Measurements from ENCODE around the gene SIX5. TPM values are rescaled to one million over a fixed set of nuclear protein-coding genes. Genes with fewer than 3 reads are reported as not detected.

Gene SIX5
- total and polyA plus RNA-seq, 9 of the 15 experiments (the other 6 are each of a cell fraction or from before 2014, with no cell fraction given): 1.4 to 17.2 (median 7.4) TPM; not detected in 2

DNA sequence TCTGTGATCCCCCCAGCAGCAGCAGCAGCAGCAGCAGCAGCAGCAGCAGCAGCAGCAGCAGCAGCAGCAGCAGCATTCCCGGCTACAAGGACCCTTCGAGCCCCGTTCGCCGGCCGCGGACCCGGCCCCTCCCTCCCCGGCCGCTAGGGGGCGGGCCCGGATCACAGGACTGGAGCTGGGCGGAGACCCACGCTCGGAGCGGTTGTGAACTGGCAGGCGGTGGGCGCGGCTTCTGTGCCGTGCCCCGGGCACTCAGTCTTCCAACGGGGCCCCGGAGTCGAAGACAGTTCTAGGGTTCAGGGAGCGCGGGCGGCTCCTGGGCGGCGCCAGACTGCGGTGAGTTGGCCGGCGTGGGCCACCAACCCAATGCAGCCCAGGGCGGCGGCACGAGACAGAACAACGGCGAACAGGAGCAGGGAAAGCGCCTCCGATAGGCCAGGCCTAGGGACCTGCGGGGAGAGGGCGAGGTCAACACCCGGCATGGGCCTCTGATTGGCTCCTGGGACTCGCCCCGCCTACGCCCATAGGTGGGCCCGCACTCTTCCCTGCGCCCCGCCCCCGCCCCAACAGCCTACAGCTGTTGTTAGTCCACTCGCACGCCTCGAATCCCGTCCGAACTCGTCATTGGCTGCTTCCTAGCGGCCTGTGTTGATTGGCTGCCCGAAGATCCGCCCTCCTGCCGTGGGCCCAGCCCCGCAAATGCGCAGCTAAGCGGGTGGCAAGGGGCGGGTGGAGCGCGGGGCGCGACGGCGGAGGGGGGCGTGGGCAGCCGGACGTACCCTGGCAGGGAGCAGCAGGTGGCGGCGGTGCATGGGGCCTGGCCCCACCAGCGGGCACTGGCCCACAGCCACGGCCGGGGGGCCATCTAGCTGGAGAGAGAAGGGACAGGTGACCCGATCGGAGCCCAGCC is 1.4 kb upstream of the SIX5 start (continued):
- peak; percentile 52 for TF ChIP-seq RBBP5 (IDR thresholded peaks at IDR 0.05; ENCODE audit: borderline replicate concordance, insufficient read depth, low read length, poor library complexity, severe bottlenecking)
- no peak for TF ChIP-seq ZNF354B (CRISPR knock-in tag; IDR thresholded peaks at IDR 0.05)
- TF ChIP-seq, protein P1, sequence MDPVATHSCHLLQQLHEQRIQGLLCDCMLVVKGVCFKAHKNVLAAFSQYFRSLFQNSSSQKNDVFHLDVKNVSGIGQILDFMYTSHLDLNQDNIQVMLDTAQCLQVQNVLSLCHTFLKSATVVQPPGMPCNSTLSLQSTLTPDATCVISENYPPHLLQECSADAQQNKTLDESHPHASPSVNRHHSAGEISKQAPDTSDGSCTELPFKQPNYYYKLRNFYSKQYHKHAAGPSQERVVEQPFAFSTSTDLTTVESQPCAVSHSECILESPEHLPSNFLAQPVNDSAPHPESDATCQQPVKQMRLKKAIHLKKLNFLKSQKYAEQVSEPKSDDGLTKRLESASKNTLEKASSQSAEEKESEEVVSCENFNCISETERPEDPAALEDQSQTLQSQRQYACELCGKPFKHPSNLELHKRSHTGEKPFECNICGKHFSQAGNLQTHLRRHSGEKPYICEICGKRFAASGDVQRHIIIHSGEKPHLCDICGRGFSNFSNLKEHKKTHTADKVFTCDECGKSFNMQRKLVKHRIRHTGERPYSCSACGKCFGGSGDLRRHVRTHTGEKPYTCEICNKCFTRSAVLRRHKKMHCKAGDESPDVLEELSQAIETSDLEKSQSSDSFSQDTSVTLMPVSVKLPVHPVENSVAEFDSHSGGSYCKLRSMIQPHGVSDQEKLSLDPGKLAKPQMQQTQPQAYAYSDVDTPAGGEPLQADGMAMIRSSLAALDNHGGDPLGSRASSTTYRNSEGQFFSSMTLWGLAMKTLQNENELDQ (CRISPR knock-in tag; IDR thresholded peaks at IDR 0.05; ENCODE audit: borderline replicate concordance): no peak
- no peak for TF ChIP-seq NFE2L1 (tag; IDR thresholded peaks at IDR 0.05; ENCODE audit: borderline replicate concordance, low read depth)
- TF ChIP-seq MIER1 (IDR thresholded peaks at IDR 0.05; ENCODE audit: low read depth): no peak
- TF ChIP-seq ELK3 (CRISPR knock-in tag; IDR thresholded peaks at IDR 0.05): no peak; the same call in 1 of the 2 replicates
- no peak for TF ChIP-seq ZNF184 (CRISPR knock-in tag; IDR thresholded peaks at IDR 0.05)
- TF ChIP-seq CEBPG (CRISPR knock-in tag; IDR thresholded peaks at IDR 0.05): no peak
- TF ChIP-seq CEBPG (tag; conservative IDR thresholded peaks at IDR 0.05 in 1 of 2, IDR thresholded peaks at IDR 0.05 in 1 of 2): no peak
- no peak for TF ChIP-seq ZBTB11 (CRISPR knock-in tag; IDR thresholded peaks at IDR 0.05)
- TF ChIP-seq ZFP1 (CRISPR knock-in tag; IDR thresholded peaks at IDR 0.05): no peak
- 0 out of 2 replicates have a peak, but pooled peaks have one; percentile 46 for TF ChIP-seq GABPB2 (CRISPR knock-in tag; conservative IDR thresholded peaks at IDR 0.05)
- no peak for TF ChIP-seq EP300 (IDR thresholded peaks at IDR 0.05; ENCODE audit: low read length)
- peak; percentile 99 for TF ChIP-seq HNRNPL (IDR thresholded peaks at IDR 0.05; ENCODE audit: low read depth, low read length)
- TF ChIP-seq ZNF134 (CRISPR knock-in tag; conservative IDR thresholded peaks at IDR 0.05): no peak
- TF ChIP-seq MTA3 (IDR thresholded peaks at IDR 0.05; ENCODE audit: borderline replicate concordance): peak; percentile 94
- TF ChIP-seq ZNF707 (CRISPR knock-in tag; conservative IDR thresholded peaks at IDR 0.05): no peak
- no peak for TF ChIP-seq BCL6 (CRISPR knock-in tag; IDR thresholded peaks at IDR 0.05)
- TF ChIP-seq FOXA1 (IDR thresholded peaks at IDR 0.05; ENCODE audit: borderline replicate concordance): no peak
- TF ChIP-seq FOS (IDR thresholded peaks at IDR 0.05; ENCODE audit: extremely low read depth, insufficient read length): peak; percentile 81
- no peak for TF ChIP-seq GATAD2B (IDR thresholded peaks at IDR 0.05; ENCODE audit: borderline replicate concordance)
